NB4 (cell line): ENCODE data around the gene PEX11B.
A peak's percentile ranks its signal among the peaks of the same experiment; 100 is the strongest.

Experiments
- DNase-seq: peaks from one replicate; pipeline ENCODE4 v3.0.0; 2010; ENCODE audit warnings: low read depth
- H3K4me3 ChIP-seq: one replicate; pipeline ENCODE4 v1.5.1; 2011; ENCODE audit warnings: mild to moderate bottlenecking, low read depth, low read length, moderate library complexity
- CTCF ChIP-seq: IDR thresholded peaks from one replicate; pipeline ENCODE4 v1.5.1; 2012; ENCODE audit warnings: low read depth, low read length
- MAX ChIP-seq: IDR thresholded peaks from 2 replicates; pipeline ENCODE4 v1.6.1; 2011; ENCODE audit warnings: low read depth, low read length
- MYC ChIP-seq: IDR thresholded peaks from 2 replicates; pipeline ENCODE4 v1.6.1; 2011; ENCODE audit warnings: low read depth, low read length
- POLR2A ChIP-seq: IDR thresholded peaks from 2 replicates; pipeline ENCODE4 v1.6.1; 2011; ENCODE audit warnings: mild to moderate bottlenecking; ENCODE audit not compliant: insufficient read length; ENCODE audit errors: extremely low read depth

The PEX11B gene

GRCh38 chr1:145879775-145880174, 38.7 kb downstream of the PEX11B start:
- no peak overlapping the region for H3K4me3 ChIP-seq
- no peak for DNase-seq
- TF ChIP-seq MYC (no peak), POLR2A (no peak), MAX (no peak), CTCF (no peak)

- TF ChIP-seq MAX, result no peak
- no peak for TF ChIP-seq POLR2A
- no peak for TF ChIP-seq CTCF
- no peak for TF ChIP-seq MYC
- H3K4me3 ChIP-seq, result no peak overlapping the region
- no peak for DNase-seq
Measured at GRCh38 chr1:145878724-145879123, 39.8 kb downstream of the PEX11B start.

GRCh38 chr1:145877923-145878486, 40.5 kb downstream of the PEX11B start:
- no peak overlapping the region for H3K4me3 ChIP-seq
- DNase-seq, result no peak
- no peak for TF ChIP-seq CTCF
- TF ChIP-seq POLR2A, result no peak
- TF ChIP-seq MAX, result no peak
- no peak for TF ChIP-seq MYC

GRCh38 chr1:145874646-145875045, 43.9 kb downstream of the PEX11B start:
- TF ChIP-seq MYC, result no peak
- no peak for TF ChIP-seq MAX
- TF ChIP-seq POLR2A, result no peak
- no peak for TF ChIP-seq CTCF
- DNase-seq, result peak; percentile 32
- H3K4me3 ChIP-seq, result no peak overlapping the region

GRCh38 chr1:145871994-145872924, 46.3 kb downstream of the PEX11B start:
- TF ChIP-seq POLR2A (peak; percentile 27), CTCF (no peak), MAX (0 out of 2 replicates have a peak, but pooled peaks have one; percentile 39), MYC (peak; percentile 39; the same call in 1 of the 2 replicates)
- peak; percentile 91 for DNase-seq
- peak overlapping the region; percentile 68 for H3K4me3 ChIP-seq
